ENCODE measurements around the gene ALDH16A1.

The ALDH16A1 gene

DNA sequence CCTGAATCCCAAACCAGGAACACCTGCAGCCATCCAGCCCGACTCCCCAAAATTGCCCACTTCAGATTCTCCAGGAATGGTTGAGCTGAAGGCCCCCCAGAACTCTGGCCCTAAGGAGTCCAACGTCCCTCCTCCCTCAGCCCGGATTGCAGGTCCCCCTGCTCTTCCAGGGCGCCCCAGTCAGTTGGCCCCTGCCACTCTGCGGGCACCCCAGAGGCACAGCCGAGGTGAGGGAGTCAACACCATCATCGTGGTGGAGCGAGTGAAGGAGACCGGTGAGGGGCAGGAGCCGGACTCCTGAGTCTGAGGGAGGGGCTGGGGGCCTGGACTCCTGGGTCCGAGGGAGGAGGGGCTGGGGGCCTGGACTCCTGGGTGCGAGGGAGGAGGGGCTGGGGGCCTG, 25.7 kb upstream of the ALDH16A1 start:
- H4K20me1 ChIP-seq (ENCODE audit: control insufficient read depth, insufficient read depth, low read depth, low read length), result no peaks in the 10 kb centered on the region
- no peak overlapping the region for H3K27ac ChIP-seq (ENCODE audit: low read depth, low read length)
- H3K36me3 ChIP-seq (ENCODE audit: control insufficient read depth, low read length), result no peaks in the 10 kb centered on the region
- H3K9me3 ChIP-seq (ENCODE audit: control insufficient read depth, insufficient read depth, low read length), result no peaks in the 10 kb centered on the region
- no peaks in the 10 kb centered on the region for H3K79me2 ChIP-seq (ENCODE audit: control insufficient read depth, low read length)
- peaks cover 76% of the 10 kb centered on the region for H3K27me3 ChIP-seq (ENCODE audit: control insufficient read depth, low read length)
- 0 out of 2 replicates have a peak, but pooled peaks cover 7% of the 10 kb centered on the region for H3F3A ChIP-seq (ENCODE audit: control insufficient read depth, insufficient read depth)
- peaks cover 49% of the 10 kb centered on the region for H3K4me1 ChIP-seq (ENCODE audit: control insufficient read depth, low read length)
- no peaks in the 10 kb centered on the region for H3K9me2 ChIP-seq (replicated peaks; ENCODE audit: control insufficient read depth, low read length)
- no peak overlapping the region for H3K4me2 ChIP-seq (ENCODE audit: low read length)
- TF ChIP-seq, protein P1, sequence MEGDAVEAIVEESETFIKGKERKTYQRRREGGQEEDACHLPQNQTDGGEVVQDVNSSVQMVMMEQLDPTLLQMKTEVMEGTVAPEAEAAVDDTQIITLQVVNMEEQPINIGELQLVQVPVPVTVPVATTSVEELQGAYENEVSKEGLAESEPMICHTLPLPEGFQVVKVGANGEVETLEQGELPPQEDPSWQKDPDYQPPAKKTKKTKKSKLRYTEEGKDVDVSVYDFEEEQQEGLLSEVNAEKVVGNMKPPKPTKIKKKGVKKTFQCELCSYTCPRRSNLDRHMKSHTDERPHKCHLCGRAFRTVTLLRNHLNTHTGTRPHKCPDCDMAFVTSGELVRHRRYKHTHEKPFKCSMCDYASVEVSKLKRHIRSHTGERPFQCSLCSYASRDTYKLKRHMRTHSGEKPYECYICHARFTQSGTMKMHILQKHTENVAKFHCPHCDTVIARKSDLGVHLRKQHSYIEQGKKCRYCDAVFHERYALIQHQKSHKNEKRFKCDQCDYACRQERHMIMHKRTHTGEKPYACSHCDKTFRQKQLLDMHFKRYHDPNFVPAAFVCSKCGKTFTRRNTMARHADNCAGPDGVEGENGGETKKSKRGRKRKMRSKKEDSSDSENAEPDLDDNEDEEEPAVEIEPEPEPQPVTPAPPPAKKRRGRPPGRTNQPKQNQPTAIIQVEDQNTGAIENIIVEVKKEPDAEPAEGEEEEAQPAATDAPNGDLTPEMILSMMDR (IDR thresholded peaks at IDR 0.05; ENCODE audit: low read depth, low read length, poor library complexity, severe bottlenecking), result no peak
- no peak for TF ChIP-seq EZH2phosphoT487 (IDR thresholded peaks at IDR 0.05; ENCODE audit: borderline replicate concordance, low read length)
- no peak overlapping the region for H3K4me3 ChIP-seq (ENCODE audit: low read length)

DNA sequence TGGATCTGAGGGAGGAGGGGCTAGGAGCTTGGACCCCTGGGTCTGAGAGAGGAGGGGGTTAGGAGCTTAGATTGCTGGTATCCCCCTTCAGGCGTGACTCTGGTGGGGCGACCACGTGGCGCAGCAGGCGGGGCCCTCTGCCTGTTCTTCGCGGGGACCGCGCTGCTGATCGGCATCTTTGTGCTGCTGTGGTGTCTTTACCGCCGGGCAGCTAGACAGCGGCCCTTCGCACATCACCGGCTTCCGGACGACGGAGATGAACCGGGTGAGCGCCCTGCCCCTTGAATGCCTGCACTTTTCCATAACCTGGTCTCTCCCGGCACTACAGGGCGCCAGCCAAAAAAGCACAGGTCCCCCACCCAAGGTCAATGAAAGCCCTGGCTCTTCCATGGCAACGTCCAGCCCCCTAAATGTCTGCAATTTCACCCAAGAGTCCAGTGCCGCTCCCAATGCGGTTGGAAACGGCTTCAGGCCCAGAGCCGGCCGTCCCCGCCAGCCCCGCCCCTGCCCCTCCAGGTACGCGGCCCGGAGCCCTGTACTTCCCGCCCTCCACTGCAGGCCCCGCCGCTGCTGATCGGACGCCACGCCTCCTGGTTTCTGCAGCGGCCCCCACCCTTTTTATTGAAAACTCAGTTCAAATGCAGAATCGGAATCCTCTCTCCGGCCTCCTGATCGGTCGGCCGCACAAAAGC, 25.0 kb upstream of the ALDH16A1 start:
- Histone ChIP-seq H3K4me3 (ENCODE audit: low read length) (no peak overlapping the region), H3K27ac (ENCODE audit: low read depth, low read length) (no peak overlapping the region), H4K20me1 (ENCODE audit: control insufficient read depth, insufficient read depth, low read depth, low read length) (no peaks in the 10 kb centered on the region), H3K27me3 (ENCODE audit: control insufficient read depth, low read length) (peaks cover 70% of the 10 kb centered on the region), H3K79me2 (ENCODE audit: control insufficient read depth, low read length) (no peaks in the 10 kb centered on the region), H3K4me2 (ENCODE audit: low read length) (peak overlapping the region; percentile 10; the same call in 1 of the 2 replicates), H3F3A (ENCODE audit: control insufficient read depth, insufficient read depth) (0 out of 2 replicates have a peak, but pooled peaks cover 7% of the 10 kb centered on the region), H3K9me3 (ENCODE audit: control insufficient read depth, insufficient read depth, low read length) (no peaks in the 10 kb centered on the region), H3K4me1 (ENCODE audit: control insufficient read depth, low read length) (peaks cover 49% of the 10 kb centered on the region), H3K36me3 (ENCODE audit: control insufficient read depth, low read length) (no peaks in the 10 kb centered on the region), H3K9me2 (replicated peaks; ENCODE audit: control insufficient read depth, low read length) (no peaks in the 10 kb centered on the region)
- TF ChIP-seq, protein P1 (IDR thresholded peaks at IDR 0.05; ENCODE audit: low read depth, low read length, poor library complexity, severe bottlenecking), result no peak
- peak; percentile 92; the same call in 1 of the 2 replicates for TF ChIP-seq EZH2phosphoT487 (IDR thresholded peaks at IDR 0.05; ENCODE audit: borderline replicate concordance, low read length)

DNA sequence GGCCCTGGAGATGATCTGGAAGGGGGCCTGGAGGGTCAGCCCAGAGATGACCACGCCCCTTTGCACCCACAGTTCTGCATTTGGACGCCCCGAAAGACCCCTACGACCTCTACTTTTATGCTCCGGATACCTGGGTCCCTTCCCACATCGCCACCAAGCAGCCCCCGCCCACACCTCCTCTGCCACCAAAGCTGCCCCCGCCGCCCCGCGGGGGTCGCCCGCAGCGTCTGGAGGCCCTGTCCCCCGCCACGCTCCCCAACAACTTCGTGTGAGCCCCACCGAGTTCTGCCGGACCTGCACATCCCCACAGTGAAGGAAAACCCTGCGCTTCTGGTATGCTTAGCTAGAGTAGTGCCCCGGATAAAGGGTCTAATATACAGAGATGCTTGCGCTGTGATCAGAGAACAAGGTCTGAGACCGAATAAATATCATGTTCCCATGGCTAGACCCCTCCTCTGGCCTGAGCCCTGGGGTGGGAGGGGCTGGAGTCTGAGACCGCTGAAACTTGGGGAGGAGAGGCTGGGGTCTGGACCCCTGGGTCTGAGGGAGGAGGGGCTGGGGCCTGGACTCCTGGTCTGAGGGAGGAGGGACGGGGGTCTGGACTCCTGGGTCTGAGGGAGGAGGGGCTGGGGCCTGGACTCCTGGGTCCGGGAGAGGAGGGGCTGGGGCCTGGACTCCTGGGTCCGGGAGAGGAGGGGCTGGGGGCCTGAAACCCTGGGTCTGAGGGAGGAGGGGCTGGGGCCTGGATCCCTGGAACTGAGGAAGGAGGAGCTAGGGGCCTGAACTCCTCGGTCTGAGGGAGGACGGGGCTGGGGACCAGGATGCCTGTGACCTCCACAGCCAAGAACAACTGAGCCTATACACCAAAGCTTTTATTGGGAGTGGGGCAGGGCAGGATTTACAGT, 24.2 kb upstream of the ALDH16A1 start:
- Histone ChIP-seq H3K79me2 (ENCODE audit: control insufficient read depth, low read length) (no peaks in the 10 kb centered on the region), H3K9me2 (replicated peaks; ENCODE audit: control insufficient read depth, low read length) (no peaks in the 10 kb centered on the region), H3K36me3 (ENCODE audit: control insufficient read depth, low read length) (no peaks in the 10 kb centered on the region), H3K27me3 (ENCODE audit: control insufficient read depth, low read length) (peaks cover 62% of the 10 kb centered on the region), H3K9me3 (ENCODE audit: control insufficient read depth, insufficient read depth, low read length) (no peaks in the 10 kb centered on the region), H3K27ac (ENCODE audit: low read depth, low read length) (no peak overlapping the region), H3K4me2 (ENCODE audit: low read length) (no peak overlapping the region), H3K4me3 (ENCODE audit: low read length) (no peak overlapping the region), H3K4me1 (ENCODE audit: control insufficient read depth, low read length) (peaks cover 42% of the 10 kb centered on the region), H3F3A (ENCODE audit: control insufficient read depth, insufficient read depth) (0 out of 2 replicates have a peak, but pooled peaks cover 5% of the 10 kb centered on the region), H4K20me1 (ENCODE audit: control insufficient read depth, insufficient read depth, low read depth, low read length) (no peaks in the 10 kb centered on the region)
- TF ChIP-seq, protein P1 (IDR thresholded peaks at IDR 0.05; ENCODE audit: low read depth, low read length, poor library complexity, severe bottlenecking), result no peak

All from DOHH2 (cell line).